GM19099 (cell line): Measurements from ENCODE around the gene DSN1.

Source experiments
- POLR2A ChIP-seq: IDR thresholded peaks from 3 replicates; pipeline ENCODE4 v1.6.1; 2011; ENCODE audit warnings: low read depth; ENCODE audit not compliant: insufficient read length; ENCODE audit errors: extremely low read depth

Gene DSN1

GRCh38 chr20:36779656-36780025, 6.1 kb upstream of the DSN1 start:
- no peak for TF ChIP-seq POLR2A

GRCh38 chr20:36778831-36779655, 5.5 kb upstream of the DSN1 start:
- TF ChIP-seq POLR2A, result no peak

GRCh38 chr20:36777576-36777975, 4.0 kb upstream of the DSN1 start:
- TF ChIP-seq POLR2A, result no peak

DNA sequence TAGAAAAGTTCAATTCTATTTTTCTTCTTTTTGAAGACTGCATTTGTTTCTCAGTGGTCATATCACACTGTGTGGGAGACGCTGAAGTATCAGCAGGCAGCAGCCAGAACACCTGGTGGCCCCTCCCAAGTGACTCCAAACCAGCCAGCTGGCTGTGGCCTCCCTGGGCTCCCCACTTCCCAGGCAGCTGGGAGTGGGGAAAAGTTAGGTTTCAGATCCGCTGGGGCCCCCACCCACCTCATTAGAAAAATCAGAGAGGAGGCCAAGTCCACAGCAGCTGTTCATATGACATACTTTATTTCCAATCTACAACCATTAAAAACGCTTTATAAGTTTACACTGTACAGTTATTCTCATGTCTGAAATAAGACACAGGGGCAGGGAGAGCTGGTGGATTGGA, 3.6 kb upstream of the DSN1 start:
- no peak for TF ChIP-seq POLR2A

GRCh38 chr20:36775826-36776225, 2.3 kb upstream of the DSN1 start:
- TF ChIP-seq POLR2A, result no peak

DNA sequence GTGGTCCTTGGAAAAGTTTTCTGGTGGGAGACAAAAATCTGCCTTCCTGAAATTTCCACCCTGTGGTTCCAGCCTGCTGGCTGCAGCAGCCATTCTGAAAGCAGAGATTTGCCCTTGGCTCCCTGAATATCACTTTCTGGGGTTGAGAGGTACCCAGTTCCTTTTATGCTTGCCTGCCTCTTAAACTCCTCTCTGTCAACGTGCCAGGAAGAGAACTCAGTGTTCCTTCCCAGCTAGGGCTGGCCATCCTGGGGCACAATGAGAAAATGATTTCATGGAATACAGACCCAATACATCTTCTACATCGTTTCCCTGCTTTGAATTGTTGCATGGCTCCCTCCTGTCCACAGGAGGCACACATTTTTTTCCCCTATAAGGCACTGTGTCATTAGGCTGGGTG, 1.6 kb upstream of the DSN1 start:
- no peak for TF ChIP-seq POLR2A

GRCh38 chr20:36773107-36773596, 411 bp downstream of the DSN1 start:
- TF ChIP-seq POLR2A, result no peak

- no peak for TF ChIP-seq POLR2A
Measured at GRCh38 chr20:36770680-36771079, 2.9 kb downstream of the DSN1 start.

- no peak for TF ChIP-seq POLR2A
Measured at GRCh38 chr20:36768768-36769430, 4.7 kb downstream of the DSN1 start.

GRCh38 chr20:36761125-36761524, 12.4 kb downstream of the DSN1 start:
- TF ChIP-seq POLR2A, result no peak

DNA sequence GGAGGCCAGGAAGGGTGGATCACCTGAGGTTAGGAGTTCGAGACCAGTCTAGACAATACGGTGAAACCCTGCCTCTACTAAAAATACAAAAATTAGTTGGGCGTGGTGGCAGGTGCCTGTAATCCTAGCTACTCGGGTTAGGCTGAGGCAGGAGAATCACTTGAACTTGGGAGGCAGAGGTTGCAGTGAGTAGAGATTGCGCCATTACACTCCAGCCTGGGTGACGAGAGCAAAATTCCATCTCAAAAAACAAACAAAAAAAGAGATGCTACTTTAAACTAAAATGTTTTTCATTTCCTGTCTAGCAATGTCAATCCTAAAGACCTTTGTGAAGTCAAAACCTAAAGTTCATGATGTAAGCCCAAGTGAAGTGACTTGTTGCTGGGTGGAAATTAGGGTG, 12.9 kb downstream of the DSN1 start:
- TF ChIP-seq POLR2A, result no peak

GRCh38 chr20:36758276-36758675, 15.3 kb downstream of the DSN1 start:
- TF ChIP-seq POLR2A, result no peak

DNA sequence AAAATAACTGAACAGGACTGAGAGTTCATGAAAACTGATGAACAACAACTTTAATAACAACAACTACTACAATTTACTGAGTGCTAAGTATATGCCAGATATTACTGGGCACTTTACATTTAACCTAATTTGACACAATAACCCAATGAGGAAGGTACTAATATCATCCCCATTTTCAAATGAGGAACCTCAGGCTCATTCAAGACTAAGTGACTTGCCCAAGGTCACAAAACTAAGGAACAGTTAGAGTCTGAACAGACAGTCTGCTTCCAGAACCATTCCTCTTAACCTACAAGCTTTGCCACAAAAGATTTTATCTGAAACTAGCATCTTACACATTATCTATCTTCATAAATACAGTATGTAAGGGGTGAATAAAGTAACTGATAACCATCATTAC, 17.1 kb downstream of the DSN1 start:
- TF ChIP-seq POLR2A, result no peak

DNA sequence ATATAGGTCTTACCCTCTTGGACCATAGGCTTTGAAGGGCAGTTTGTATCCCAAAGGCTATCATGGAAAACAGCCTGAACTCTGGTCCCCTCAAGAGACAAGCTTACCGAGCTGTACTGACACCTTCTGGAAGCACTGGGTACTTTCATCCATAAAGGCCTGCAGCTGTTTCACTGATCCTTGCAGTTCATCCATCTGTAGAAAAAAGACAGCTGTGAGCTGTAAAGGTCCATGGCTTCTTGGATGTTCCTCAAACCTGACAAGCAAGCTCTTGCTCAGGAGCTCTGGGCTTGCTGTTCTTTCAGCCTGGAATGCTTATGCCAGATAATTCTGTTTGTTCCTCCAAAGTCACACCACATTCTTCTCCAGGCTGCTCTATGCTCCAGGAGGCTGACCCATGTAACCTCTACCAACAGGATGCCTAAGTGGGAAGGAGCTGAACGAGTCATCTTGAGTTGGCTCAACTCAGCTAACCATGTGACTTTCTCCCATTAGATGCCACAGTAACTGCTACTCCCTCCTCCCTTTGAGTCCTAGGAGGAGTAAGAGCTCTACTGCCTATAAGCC, 18.8 kb downstream of the DSN1 start:
- TF ChIP-seq POLR2A, result no peak

- TF ChIP-seq POLR2A, result no peak
Measured at GRCh38 chr20:36752582-36752981, 21.0 kb downstream of the DSN1 start.

GRCh38 chr20:36745927-36746659, 27.5 kb downstream of the DSN1 start, which contains the start of gene NDRG3:
TSS of gene NDRG3 (minus strand) at chr20:36746090. CDS start at chr20:36721735, 24,355 bp downstream.
- peak; percentile 76 for TF ChIP-seq POLR2A
